GM19455 (cell line): ENCODE results near the gene BTBD18.
"Not testable (repeated sequence)": the region's sequence is repeated elsewhere in the genome, so short reads cannot be mapped to it uniquely, and the experiment has no call there.

ENCODE experiments used
- ATAC-seq: cut with Tn5 transposase; IDR thresholded peaks from one replicate; pipeline ENCODE4 v1.9.1; 2021; ENCODE audit not compliant: unreplicated experiment

BTBD18 gene

GRCh38 chr11:57732661-57733060, 19.0 kb downstream of the BTBD18 start:
- ATAC-seq = no peak

- no peak for ATAC-seq
Observed at GRCh38 chr11:57729479-57729878, 22.1 kb downstream of the BTBD18 start.

DNA sequence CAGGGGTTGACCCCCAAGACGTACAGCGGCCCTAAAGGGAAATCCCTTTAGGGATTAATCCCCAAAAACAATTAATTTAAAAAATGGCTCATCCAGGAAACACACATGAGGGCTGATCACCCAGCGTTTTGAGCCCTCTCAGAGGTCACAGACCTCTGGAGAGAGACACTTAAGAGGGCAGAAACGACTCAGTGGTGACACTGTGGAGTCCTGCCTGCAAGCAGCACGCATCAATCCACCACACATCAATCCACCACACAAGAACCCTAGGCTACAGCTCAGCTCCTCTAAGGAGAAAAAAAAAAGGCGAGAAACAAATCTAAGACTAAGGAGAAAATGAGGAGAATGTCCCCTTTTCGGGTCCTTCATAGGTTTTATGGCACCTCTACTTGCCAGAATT, 22.8 kb downstream of the BTBD18 start:
- ATAC-seq = no peak

DNA sequence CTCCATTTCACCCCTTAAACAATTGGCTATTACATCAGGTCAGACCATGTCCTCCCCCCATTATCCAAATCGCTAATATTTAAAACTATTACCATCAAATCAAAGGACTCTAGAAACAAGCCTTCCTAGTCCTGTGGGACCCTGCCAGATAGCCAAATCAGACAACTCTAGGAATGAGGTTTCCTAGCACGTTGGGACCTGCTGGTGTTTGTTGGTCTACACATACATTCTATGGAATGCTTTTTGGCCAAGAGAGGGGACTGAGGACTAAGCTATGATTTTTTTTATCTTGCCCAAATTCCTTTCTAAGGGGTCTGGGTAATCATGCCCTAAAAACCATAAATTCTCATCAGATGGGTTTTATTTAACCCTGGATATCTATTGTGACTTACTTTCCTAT, 24.4 kb downstream of the BTBD18 start:
- ATAC-seq = no peak

DNA sequence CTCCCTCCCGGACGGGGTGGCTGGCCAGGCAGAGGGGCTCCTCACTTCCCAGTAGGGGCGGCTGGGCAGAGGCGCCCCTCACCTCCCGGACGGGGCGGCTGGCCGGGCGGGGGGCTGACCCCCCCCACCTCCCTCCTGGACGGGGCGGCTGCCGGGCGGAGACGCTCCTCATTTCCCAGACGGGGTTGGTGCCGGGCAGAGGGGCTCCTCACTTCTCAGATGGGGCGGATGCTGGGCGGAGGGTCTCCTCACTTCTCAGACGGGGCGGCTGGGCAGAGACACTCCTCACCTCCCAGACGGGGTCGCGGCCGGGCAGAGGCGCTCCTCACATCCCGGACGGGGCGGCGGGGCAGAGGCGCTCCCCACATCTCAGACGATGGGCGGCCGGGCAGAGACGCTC, 34.9 kb downstream of the BTBD18 start:
- ATAC-seq = not testable (repeated sequence)

DNA sequence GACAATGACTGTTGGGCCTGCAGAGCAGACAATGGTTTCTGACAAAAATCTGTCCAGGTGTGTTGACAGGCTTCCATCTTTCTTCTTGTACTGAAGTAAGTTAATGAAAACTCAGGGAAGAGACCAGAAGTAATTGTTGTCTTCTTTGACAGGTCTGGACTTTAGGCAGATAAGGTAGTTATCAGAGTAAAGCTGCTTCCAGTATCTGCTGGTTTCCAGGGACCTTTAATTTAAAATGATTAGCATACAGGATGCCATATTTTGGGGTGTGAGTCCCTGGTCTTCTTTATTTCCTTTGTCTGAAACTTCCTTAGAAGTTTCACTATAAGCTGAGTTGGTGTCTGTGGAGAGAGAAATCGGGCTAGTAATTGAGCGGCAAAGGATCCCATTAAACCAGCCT, 37.8 kb downstream of the BTBD18 start:
- no peak for ATAC-seq

DNA sequence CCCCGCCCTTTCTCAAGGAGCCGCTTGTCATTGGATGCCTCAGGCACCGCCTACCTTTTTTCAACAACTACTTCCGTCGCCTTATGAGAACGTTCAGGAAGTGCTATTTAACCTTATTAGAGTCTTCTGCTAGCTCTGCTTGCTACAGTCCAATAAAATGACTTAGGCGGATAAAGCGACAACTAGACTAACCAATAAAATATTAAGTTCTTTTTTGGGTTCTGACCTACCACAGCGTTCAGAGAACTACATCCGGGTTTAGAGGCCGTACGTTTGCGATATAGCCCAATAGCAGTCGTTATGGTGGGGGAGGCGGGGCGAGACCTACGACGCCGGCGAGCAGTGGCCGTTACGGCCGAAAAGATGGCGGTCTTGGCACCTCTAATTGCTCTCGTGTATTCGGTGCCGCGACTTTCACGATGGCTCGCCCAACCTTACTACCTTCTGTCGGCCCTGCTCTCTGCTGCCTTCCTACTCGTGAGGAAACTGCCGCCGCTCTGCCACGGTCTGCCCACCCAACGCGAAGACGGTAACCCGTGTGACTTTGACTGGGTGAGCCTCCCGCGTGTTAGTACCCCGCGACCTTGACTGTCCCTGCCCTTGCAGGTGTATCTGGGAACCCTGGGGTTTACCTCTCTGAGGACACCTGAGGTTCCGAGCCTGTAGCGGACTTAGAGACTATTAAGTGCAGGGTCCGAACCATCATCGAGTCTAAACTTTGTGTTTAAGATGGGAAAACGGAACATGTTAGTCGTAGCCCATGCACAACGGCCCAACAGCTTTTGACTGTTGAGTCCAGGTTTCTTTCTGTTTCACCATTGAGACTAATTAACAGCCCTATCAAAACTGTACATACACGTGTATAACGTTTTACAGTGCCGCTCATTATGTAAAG, 39.1 kb downstream of the BTBD18 start, which contains the start of gene TMX2:
Gene TMX2, plus strand, starts transcription at position 338 of the 895 bp plus-strand sequence. Its CDS starts 26 bp downstream, at position 364.
- peak; percentile 95 for ATAC-seq

- ATAC-seq = peak; percentile 48
Observed at GRCh38 chr11:57711414-57712255, 40.0 kb downstream of the BTBD18 start, which contains the start of gene MED19. TSS of gene MED19 (minus strand) at chr11:57712215. CDS start at chr11:57712179, 36 bp downstream.

DNA sequence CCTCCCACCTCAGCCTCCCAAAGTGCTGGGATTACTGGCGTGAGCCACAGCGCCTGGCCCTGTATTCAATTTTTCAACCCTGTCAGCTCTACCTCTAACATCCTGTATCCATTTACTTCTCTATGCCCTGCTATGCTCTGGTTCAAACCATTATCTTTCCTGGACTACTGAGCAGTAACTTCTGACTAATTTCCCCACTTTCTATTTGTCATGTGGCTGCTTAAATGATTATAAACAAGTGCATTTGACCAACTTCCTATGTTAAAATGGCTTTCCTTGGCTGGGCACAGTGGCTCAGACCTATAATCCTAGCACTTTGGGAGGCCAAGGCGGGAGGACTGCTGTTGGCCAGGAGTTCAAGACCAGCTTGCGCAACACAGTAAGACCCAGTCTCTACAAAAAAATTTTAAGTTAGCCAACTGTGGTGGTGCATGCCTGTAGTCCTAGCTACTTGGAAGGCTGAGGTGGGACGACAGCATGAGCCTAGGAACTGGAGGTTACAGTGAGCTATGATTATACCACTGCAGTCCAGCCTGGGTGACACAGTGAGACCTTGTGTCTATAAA, 41.7 kb downstream of the BTBD18 start:
- no peak for ATAC-seq

GRCh38 chr11:57705432-57705831, 46.2 kb downstream of the BTBD18 start:
- not testable (repeated sequence) for ATAC-seq

- no peak for ATAC-seq
Observed at GRCh38 chr11:57704932-57705331, 46.7 kb downstream of the BTBD18 start.

- no peak for ATAC-seq
Observed at GRCh38 chr11:57703341-57703740, 48.3 kb downstream of the BTBD18 start.

GRCh38 chr11:57700425-57700824, 51.2 kb downstream of the BTBD18 start:
- ATAC-seq = no peak

DNA sequence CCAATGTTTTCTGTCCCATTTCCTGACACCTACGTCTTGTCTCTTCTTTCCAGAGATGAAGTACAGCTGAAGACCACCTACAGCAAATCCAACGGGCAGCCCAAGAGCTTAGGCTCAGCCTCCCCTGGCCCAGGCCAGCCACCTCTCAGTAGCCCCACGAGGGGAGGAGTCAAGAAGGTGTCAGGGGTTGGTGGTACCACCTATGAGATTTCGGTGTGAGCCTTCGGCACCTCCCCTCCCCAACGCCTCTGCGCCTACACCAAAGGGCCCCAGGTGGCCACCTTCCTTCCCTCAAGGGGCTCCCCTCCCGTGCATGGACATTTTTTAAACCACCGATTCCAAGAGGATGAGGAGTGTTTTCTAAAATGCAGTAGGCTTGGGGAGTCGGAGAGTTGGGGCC, 51.8 kb downstream of the BTBD18 start:
- no peak for ATAC-seq

GRCh38 chr11:57698843-57699365, 52.7 kb downstream of the BTBD18 start:
- ATAC-seq = no peak
